Measurements from ENCODE around the gene CCR9. TPM values are rescaled to one million over a fixed set of nuclear protein-coding genes. Genes with fewer than 3 reads are reported as not detected.

CCR9 gene
- total and polyA plus RNA-seq, 10 of the 15 experiments (the other 5 are each of a cell fraction or from before 2014, with no cell fraction given), result 0.05 to 3.9 (median 2.4) TPM

DNA sequence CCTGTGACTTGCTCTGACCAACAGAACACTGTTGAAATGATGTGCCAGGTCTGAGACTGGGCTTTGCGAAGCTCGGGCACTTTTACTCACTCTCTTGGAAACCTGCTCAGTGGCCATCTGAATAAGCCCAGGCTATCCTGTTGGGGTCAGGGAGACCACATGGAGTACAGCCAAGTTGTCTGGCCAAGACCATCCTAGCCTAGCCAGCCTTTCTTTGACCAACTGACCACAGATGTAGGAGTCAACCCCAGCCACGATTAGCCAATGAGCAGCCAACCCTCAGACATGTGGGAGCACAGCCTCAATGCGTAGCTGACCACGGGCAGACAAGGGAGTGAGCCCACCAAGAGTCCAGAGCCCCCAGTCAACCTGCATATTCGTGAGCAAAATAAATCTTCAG lies 26.1 kb downstream of the CCR9 start:
- no peak for FAIRE-seq
- POLR2A ChIA-PET, result interaction anchor here (0.8 to 6.4 kb wide), 9 partner anchors 9 to 223 kb away, joined by 3 to 41 read pairs (median 7); partner anchors contain the start of gene SACM1L
- in situ Hi-C loops (cut with MboI), result loop anchor here (5.0 kb wide), 1 partner anchor 50 kb away; no protein-coding TSS in a partner anchor

More for the DNA sequence above, 26.1 kb downstream of the CCR9 start:
- H3K4me3 ChIP-seq, result no peak overlapping the region; the same call in 1 of the 2 replicates
- H3K79me2 ChIP-seq (ENCODE audit: control insufficient read depth, insufficient read depth, low read length), result no peaks in the 10 kb centered on the region
- H3K4me2 ChIP-seq (ENCODE audit: control insufficient read depth, insufficient read depth), result no peak overlapping the region
- RAD21 ChIA-PET (ENCODE audit: unreplicated experiment), result interaction anchor here (0.9 to 11.1 kb wide), 12 partner anchors 9 to 222 kb away, joined by 3 to 229 read pairs (median 13); partner anchors contain the start of genes CCR9 and LZTFL1
- peaks cover 0 to 2% of the 10 kb centered on the region in 2 experiments; a peak in 1 of 4 replicates for H3K36me3 ChIP-seq (ENCODE audit: control insufficient read depth in 2 of 2, insufficient read depth in 2 of 2, low read length in 1 of 2)
- H3K27me3 ChIP-seq (replicated peaks in 1 of 2; ENCODE audit: control insufficient read depth in 2 of 2, insufficient read depth in 2 of 2, low read length in 1 of 2), result peaks cover 0 to 2% of the 10 kb centered on the region in 2 experiments; a peak in 1 of 4 replicates
- no peaks in the 10 kb centered on the region; the same call in 2 of the 3 replicates for H3K9me3 ChIP-seq (replicated peaks; ENCODE audit: control insufficient read depth, insufficient read depth, low read length)
- H4K20me1 ChIP-seq (ENCODE audit: control insufficient read depth, insufficient read depth), result no peaks in the 10 kb centered on the region
- SMC1A ChIA-PET (ENCODE audit: uncharacterized antibody, unreplicated experiment), result interaction anchor here (0.8 to 11.8 kb wide), 15 partner anchors 8 to 207 kb away, joined by 3 to 199 read pairs (median 6); partner anchors contain the start of genes CCR9 and LZTFL1
- BruUV-seq (replicated peaks), result no TSS peak
- H3K27ac ChIP-seq (ENCODE audit: control insufficient read depth, insufficient read depth), result no peak overlapping the region
- WGBS (ENCODE audit: insufficient coverage, insufficient replicate concordance, low lambda C conversion rate, missing lambda C conversion rate), result 63% methylated on average over 6 of the region's 6 CpGs
- DNase-seq (ENCODE audit: low read depth, low spot score) (no peak), ATAC-seq (no peak)
- CTCF ChIA-PET, result interaction anchor here (0.7 to 2.2 kb wide), 10 partner anchors 8 to 165 kb away, joined by 3 to 9 read pairs (median 4); partner anchors contain the start of gene LZTFL1
- no peak overlapping the region for H3K9ac ChIP-seq (ENCODE audit: control insufficient read depth, insufficient read depth, low read length)
- peaks cover 29% of the 10 kb centered on the region for H3K4me1 ChIP-seq (ENCODE audit: control insufficient read depth, insufficient read depth, low read length)
- no peak overlapping the region for H2AFZ ChIP-seq (ENCODE audit: control insufficient read depth, low read depth, low read length)
- TF ChIP-seq IRF5 (IDR thresholded peaks at IDR 0.05; ENCODE audit: borderline replicate concordance) (no peak), NFXL1 (IDR thresholded peaks at IDR 0.05; ENCODE audit: borderline replicate concordance) (no peak)
- TF ChIP-seq, protein P1, sequence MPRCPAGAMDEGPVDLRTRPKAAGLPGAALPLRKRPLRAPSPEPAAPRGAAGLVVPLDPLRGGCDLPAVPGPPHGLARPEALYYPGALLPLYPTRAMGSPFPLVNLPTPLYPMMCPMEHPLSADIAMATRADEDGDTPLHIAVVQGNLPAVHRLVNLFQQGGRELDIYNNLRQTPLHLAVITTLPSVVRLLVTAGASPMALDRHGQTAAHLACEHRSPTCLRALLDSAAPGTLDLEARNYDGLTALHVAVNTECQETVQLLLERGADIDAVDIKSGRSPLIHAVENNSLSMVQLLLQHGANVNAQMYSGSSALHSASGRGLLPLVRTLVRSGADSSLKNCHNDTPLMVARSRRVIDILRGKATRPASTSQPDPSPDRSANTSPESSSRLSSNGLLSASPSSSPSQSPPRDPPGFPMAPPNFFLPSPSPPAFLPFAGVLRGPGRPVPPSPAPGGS (IDR thresholded peaks at IDR 0.05; ENCODE audit: borderline replicate concordance, insufficient read depth, low read depth, low read length, poor library complexity, severe bottlenecking), result peak; percentile 36
- intact Hi-C loops (cut with micrococcal nuclease; ENCODE audit: unreplicated experiment), result no loop called here
